HFFc6 (cell line): Measurements from ENCODE around the gene SPN. TPM values are rescaled to one million over a fixed set of nuclear protein-coding genes. Genes with fewer than 3 reads are reported as not detected.

Source experiments
- DNase-seq: peaks from one replicate; pipeline ENCODE4 v3.0.0-alpha.2; 2018
- H3K27ac Mint-ChIP-seq: 2 replicates; pipeline ENCODE4 v1.8.0; 2020; ENCODE audit warnings: mild to moderate bottlenecking, mixed read lengths
- H3K27me3 Mint-ChIP-seq: 2 replicates; pipeline ENCODE4 v1.8.0; 2021; ENCODE audit warnings: mild to moderate bottlenecking, moderate library complexity, mixed read lengths; ENCODE audit not compliant: insufficient read depth
- H3K36me3 Mint-ChIP-seq: 2 replicates; pipeline ENCODE4 v1.8.0; 2021; ENCODE audit warnings: low read depth, mixed read lengths
- H3K4me1 Mint-ChIP-seq: 2 replicates; pipeline ENCODE4 v1.8.0; 2020; ENCODE audit warnings: low read depth, mixed read lengths
- H3K4me3 Mint-ChIP-seq: 2 replicates; pipeline ENCODE4 v1.8.0; 2020; ENCODE audit warnings: mild to moderate bottlenecking, moderate library complexity, mixed read lengths
- H3K9me3 Mint-ChIP-seq: 2 replicates; pipeline ENCODE4 v1.8.0; 2020; ENCODE audit warnings: mild to moderate bottlenecking, mixed read lengths
- CTCF ChIP-seq: fragments of 200-600 bp; sonication (generic); IDR thresholded peaks from 2 replicates; pipeline ENCODE4 v1.5.0; 2021; ENCODE audit warnings: antibody characterized with exemption, mild to moderate bottlenecking
- total RNA-seq, 6 experiments: library from RNA; stranded (reverse); fragmentation: NEBNext Ultra II Directional; extraction: Animal tissue kit (Norgen Biotek cat#: 25700); gene quantifications; 2 replicates in 1 of 6; 3 replicates in 5 of 6; pipeline ENCODE4 v1.2.3, GENCODE V29; 2021

The SPN gene
- total RNA-seq, 6 experiments from 2014 or later = 0.06 to 0.20 (median 0.12) TPM; not detected in 1

GRCh38 chr16:29667755-29668154, 4.7 kb downstream of the SPN start:
- no peak for DNase-seq
- Mint-ChIP-seq H3K27ac (no peak overlapping the region), H3K4me1 (no peaks in the 10 kb centered on the region; the same call in 1 of the 2 replicates)

GRCh38 chr16:29668267-29668666, 5.2 kb downstream of the SPN start:
- Mint-ChIP-seq H3K4me3 (no peak overlapping the region), H3K9me3 (no peaks in the 10 kb centered on the region), H3K4me1 (no peaks in the 10 kb centered on the region; the same call in 1 of the 2 replicates), H3K27me3 (peaks cover 33% of the 10 kb centered on the region), H3K36me3 (no peaks in the 10 kb centered on the region), H3K27ac (no peak overlapping the region)
- no peak for DNase-seq
- TF ChIP-seq CTCF = no peak

More at GRCh38 chr16:29667755-29668154, 4.7 kb downstream of the SPN start:
- Mint-ChIP-seq H3K4me3 (no peak overlapping the region), H3K9me3 (no peaks in the 10 kb centered on the region), H3K27me3 (peaks cover 34% of the 10 kb centered on the region), H3K36me3 (no peaks in the 10 kb centered on the region)
- TF ChIP-seq CTCF = no peak

- Mint-ChIP-seq H3K27ac (no peak overlapping the region), H3K9me3 (no peaks in the 10 kb centered on the region), H3K36me3 (no peaks in the 10 kb centered on the region), H3K27me3 (peaks cover 12% of the 10 kb centered on the region), H3K4me3 (no peak overlapping the region), H3K4me1 (no peaks in the 10 kb centered on the region)
- DNase-seq = no peak
- TF ChIP-seq CTCF = no peak
Observed at GRCh38 chr16:29673501-29673900, 10.5 kb downstream of the SPN start.

GRCh38 chr16:29674188-29674587, 11.1 kb downstream of the SPN start:
- Mint-ChIP-seq H3K27ac (no peak overlapping the region), H3K27me3 (peaks cover 12% of the 10 kb centered on the region), H3K4me1 (peaks cover under 1% of the 10 kb centered on the region; the same call in 1 of the 2 replicates), H3K9me3 (no peaks in the 10 kb centered on the region), H3K4me3 (no peak overlapping the region), H3K36me3 (no peaks in the 10 kb centered on the region)
- no peak for TF ChIP-seq CTCF
- DNase-seq = no peak

GRCh38 chr16:29675811-29676643, 13.0 kb downstream of the SPN start:
- Mint-ChIP-seq H3K4me3 (no peak overlapping the region), H3K27ac (no peak overlapping the region), H3K36me3 (no peaks in the 10 kb centered on the region), H3K9me3 (no peaks in the 10 kb centered on the region), H3K4me1 (peaks cover 6% of the 10 kb centered on the region), H3K27me3 (peaks cover 5% of the 10 kb centered on the region; the same call in 1 of the 2 replicates)
- no peak for DNase-seq
- no peak for TF ChIP-seq CTCF
